ENCODE results near the gene MED13L.

MED13L gene

DNA sequence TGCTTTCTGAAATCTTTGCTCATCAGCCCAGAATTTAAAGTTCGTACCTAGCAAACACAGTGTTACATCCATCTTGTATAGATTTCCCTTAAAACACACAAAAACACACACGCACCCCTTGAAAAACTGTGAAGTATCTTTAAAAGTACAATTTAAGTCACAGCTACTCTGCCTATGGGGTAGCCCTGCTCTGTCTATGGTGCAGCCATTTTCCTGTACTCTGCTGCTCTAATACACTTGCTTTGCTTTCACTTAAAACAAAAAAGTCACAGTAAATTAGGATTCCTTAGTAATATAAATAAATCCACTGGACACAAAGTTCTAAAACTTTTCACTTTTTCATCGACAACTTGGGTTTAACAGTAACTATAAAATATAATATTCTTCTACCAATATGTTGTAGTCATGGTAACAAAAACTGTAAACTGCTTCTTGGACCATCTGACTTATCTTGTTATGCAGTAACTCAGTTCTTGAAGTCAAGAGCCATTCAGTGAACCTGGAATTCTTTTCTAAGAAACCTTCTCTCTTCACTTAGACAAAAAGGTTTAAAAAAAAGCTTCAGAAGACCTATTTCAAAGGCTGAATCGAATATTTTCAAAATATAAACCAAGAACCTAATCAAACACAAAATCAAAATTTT is 63.5 kb downstream of the MED13L start:
- DNase-seq: no peak

DNA sequence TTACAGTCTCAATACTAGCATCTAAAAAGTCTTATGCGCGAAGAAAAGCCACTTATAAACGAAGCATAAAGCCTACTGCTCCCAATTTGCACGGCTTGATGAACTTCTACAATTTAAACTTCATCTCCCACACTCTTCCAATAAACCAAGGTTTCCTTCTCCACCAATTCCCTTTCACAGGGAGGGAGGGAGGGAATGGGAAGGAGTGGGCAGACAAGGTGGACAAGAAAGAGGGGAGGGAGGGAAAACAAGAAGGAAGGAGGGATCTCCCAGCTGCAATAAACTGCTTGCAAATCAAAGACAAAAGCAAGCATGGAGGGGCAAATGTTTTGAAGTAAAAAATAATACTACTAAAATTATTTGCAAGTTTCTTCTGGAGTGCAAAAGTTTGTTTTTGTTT is 64.5 kb downstream of the MED13L start:
- no peak for DNase-seq

DNA sequence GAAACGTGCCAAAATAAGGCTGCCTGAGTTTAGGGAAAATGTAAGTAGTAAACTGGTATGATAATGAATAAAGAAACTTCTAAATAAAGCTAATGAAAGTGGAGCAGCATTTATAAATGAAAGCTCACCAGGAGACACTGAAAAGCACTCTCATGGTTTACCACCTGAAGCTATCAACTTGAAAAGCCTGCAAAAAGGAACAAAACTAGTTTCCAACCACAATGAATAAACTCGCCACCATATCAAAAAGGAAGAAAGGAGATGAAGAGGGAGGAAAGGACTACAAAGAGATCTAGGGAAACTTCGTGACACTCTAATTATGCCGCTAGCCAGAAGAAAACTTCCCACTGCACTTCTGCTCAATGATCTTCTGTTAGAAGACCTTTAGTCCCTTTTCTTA is 66.7 kb downstream of the MED13L start:
- no peak for DNase-seq

DNA sequence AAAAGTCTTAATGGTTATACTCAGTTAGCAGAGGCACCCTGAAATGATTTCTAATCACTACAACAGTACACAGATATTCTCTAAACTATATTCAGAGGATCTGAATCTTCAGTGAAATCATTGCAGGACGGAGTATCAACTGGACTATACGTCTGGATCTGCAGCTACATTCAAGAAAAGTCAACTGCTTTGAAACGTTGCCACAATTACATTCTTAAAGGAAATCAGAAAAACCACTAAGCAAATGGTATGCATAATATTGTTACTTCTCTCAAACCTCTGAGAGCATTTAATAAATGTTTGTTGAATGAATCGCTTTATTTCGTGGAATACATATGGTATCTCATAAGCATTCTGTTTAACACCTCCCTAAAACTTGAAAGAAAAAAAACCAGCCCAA is 67.4 kb downstream of the MED13L start:
- DNase-seq: no peak

DNA sequence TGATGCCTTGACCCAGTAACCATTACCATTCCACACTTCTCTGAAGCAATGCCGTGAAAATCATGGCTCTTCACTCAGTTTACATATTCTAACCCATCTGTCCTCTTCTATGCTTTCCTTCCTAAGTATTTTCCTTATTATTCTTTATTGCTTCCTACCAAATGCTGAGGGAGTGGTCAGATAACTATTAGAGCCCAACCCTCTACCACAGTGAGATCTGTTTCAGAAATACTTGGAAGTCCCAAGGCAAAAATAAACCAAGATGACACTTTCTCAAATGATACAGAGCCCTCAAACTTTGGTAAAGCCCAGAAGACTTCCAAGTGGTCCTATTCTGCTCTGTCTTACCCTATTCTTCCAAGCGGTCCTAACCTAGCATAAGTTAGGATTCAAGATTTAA is 68.0 kb downstream of the MED13L start:
- no peak for DNase-seq

DNA sequence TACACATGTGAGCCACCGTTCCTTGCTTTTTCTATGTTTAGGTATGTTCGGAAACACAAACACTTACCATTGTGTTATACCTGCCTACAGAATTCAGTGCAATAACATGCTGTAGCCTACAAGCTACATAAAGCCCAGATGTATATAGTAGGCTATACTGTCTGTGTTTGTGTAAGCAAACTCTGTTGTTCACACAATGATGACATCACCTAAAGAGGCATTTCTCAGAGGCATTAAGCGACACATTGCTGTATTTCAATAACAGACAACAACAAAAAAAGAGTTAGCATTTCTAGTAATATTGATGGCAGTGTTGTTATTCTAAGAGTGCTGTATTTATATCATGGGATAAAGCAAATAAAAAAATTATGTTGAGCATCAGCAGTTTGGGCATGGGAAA is 70.2 kb downstream of the MED13L start:
- no peak for DNase-seq

DNA sequence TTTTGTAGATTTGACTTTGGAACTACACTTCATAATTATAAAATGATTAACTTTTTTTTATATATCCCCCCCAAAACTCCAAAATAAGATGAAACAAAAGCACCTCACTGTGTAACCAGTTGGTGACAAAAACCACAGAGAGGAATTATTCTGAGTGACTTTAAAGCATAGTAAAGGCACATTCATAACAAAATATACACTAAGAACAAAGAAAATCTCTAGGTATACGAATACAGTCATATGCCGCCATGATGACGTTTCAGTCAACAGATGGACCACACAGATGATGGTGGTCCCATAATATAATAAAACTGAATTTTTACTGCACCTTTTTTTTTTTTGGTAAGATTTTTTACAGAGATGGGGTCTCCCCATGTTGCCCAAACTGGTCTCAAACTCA is 70.7 kb downstream of the MED13L start:
- DNase-seq: no peak

DNA sequence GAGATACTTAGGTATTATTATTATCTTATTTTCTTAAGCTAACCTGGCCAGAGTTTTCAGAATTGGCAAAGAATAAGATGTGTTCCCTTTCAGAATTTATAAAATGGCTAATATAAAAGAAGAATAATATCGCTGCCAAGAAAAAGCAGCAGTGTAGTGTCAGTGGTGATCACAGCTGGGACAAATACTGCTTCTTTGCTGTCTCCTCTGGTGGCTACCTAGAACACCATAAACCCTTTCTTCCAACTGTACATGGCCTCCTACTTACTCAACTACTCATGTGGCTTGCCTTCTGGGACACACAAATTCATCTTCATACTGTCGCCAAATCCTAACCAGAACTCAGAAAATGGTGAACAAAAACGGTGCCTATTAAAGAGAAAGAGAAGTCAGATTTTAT is 72.7 kb downstream of the MED13L start:
- no peak for DNase-seq

DNA sequence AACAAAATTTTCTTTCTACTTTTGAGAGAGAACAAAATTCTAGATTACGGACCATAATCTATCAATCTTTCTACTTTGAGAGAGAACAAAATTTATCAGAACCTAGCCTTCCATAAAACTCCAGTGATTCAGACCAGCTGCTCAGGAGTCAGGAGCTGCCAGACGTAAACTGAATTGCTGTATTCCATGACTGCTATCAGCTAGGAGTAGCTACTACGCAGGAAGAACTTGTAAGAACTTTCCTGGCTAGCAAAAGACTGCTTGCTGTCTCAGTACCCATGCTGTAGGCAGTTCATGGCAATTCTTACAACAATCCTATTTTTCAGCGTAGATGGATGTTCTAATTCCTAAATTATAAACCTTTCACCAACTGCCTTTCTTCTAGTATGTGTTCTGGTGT is 73.3 kb downstream of the MED13L start:
- DNase-seq: no peak

DNA sequence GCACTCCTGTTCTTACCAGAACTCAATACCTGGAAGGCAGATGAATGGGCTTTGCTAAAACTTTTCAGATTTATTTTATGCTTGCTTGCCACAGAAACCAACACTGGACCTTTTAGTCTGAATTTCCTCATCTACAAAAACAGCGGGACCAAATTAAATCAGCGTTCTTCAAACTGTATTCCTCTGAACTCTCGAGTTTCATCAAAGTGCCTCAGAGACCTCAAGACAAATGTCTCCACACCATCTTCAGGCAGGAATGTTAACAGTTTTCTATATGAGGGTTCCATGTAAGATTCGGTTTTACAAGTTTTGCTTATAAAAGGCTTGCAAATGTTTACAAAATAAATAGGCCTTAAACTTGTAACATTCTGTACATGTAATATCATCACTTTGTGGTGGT is 74.6 kb downstream of the MED13L start:
- no peak for DNase-seq

DNA sequence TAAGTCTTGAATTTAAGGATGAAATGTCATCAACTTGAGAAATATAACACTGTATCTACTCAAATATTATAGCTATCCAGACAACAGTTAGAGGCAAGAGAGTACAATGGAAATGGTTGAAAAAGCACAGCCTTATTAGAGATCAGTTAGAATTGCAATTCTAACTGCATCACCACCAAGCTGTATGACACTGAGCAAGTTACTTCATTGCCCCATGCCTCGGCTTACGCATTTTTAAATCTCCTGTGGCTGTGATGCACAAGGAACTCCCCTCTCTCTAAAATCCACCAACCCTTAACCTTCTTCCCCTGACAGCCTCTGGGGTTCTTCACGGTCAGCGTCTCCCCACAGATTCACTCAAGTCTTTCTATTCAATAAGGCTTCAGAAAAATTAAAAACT is 75.1 kb downstream of the MED13L start:
- DNase-seq: peak in 4 of 51 donors; percentile 0 to 9 (median 2)

DNA sequence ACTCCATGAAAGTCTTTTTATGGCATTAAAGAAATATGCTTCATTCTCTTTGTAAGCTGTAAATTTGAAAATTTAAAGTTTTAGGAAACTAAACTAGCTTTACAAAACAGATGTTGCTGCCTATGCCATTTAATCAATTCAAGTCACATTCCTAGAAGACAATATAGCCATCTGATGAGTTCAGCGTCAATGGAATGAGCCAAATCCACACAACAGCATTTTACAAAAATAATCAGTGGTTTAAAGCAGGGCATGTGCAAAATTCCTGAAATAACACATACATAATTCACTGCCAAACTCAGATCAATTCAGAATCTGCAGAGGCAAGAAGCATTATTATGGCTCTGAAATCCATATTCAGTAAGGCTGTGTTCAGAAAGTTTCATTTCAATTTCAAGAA is 75.6 kb downstream of the MED13L start:
- DNase-seq: no peak

DNA sequence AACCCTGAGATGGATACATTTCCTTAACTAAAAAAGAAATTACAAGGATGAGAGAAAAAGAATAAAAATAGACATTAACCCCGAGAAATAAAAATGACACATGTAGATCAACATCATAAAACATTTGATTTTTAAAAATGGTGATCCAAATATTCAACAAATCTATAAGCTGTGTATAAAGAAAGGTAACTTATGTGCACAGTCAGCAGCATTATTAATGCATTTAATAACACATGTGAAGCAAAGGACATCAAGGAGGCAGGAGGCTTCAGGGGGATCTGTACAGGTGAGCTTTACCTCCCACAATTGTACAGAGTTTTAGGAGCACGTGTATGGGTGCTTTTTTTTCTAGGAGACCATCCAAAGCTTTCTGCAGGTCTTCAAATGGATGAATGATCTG is 76.1 kb downstream of the MED13L start:
- no peak for DNase-seq

DNA sequence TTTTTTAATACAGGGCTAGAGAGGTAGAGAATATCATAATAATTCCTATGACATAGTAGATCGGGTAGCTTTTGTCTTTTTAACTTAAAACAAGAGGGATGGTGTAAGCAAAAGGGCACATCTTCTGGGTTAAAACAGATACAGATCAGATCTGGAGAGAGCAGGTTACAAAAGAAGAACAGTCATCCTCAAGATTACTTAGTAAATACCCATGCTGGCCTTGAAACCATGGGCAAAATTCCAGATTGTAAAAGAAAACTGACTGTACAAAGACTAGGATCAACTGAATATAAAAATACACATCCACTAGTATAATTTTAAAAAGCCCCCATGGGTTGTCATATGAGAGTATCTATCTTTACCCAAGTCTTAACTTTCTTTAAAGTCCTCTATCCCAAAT is 76.7 kb downstream of the MED13L start:
- no peak for DNase-seq

DNA sequence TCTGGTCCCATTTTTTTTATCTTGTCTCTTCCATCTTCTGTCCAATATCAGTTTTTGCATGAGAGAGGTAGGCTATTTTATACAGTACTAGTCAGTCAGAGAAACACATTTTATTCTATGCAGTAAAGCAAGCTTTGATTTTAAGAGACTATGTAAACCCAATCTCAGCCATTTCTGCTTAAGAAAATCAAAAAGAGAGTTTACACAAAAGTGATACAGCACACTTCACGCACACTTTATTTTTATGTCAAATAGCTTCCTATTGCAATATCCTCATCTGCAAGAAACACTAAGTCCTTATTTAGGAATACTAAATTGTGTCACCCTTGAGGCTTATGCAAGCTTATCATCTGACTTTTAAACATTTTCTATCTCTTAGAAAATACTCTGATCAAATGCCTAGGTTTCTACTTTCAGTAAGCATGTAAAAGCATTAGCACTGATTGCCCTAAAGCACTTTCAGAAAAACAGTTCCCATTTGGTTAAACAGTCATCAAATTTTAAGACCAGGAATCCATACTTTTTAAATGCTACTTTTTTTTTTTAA is 78.3 kb downstream of the MED13L start:
- no peak for DNase-seq

DNA sequence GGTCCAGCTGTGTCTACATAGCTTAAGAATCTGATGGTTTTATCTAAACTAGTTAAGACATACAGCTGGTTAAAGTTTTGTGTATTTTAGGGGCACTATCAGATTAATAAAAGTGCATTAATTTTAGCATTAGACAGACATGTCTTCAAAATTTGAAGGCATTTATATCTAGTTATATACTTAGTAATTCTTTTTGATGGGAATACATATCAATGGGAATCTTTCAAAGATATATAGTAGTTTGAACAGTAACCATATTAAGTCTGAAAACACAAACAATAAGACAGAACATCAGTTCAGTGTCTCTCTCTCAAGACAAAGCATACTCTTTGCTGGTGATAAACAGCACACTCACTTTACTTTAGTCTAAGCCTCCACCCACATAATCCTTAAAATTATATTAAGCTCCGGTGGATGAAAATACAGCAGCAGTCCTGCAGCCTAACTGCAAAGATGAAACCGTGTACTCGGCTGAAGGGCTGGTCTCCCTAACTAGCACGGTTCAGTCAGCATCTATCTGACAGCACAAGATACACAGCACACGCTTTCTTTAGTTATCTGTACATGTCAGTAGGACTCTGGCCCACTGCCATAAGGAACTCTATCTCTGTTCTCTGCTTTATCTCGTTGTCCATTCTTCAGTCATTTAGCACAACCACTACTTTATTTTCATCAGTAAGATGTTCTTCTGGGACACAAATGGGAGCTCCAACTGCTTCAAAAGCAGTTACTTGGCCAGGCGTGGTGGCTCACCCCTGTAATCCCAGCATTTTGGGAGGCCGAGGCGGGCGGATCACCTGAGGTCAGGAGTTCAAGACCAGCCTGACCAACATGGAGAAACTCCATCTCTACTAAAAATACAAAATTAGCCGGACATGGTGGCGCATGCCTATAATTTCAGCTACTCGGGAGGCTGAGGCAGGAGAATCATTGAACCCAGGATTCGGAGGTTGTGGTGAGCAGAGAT is 80.5 kb downstream of the MED13L start:
- no peak for DNase-seq

DNA sequence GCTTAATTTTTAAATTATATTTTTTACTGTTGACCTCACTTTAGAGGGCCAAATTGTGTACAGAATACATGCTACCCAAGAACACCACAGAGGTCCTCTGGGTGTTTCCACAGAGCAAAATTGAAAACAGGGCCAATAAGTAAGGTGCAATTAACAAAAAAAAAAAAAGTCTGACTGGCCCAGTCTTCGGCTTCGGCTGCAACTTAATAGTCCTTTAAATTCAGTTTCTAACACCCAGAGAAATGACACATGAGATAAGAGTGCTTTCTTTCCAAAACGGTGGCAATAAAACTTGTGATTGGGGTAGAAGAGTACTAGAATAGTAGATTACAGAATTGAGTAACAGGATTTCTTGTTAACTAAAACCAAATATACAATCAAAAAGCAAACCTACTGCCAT is 81.3 kb downstream of the MED13L start:
- DNase-seq: no peak

DNA sequence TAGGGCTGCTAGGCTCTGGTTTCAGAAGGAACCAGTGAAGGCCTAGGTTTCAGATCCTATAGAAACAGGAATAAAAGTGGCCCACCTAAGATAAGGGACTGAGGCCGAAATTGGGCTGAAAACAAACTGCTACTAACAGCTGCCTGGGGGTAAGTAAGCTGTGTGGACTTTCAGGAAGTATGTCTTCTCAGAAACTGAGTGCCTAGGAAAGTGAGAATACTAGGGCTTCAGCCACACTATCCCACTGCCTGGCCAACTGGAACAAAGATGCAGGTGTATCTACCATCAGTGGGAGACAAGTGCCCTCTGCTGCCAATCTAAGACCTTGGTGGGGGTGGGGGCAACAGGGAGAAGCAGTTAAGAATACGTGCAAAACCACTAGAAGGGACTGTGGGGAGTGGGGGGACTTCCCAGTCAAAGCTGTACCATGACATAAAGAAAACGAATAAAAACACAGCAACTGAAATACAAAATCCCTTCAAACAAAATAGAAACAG is 82.5 kb downstream of the MED13L start:
- DNase-seq: no peak

DNA sequence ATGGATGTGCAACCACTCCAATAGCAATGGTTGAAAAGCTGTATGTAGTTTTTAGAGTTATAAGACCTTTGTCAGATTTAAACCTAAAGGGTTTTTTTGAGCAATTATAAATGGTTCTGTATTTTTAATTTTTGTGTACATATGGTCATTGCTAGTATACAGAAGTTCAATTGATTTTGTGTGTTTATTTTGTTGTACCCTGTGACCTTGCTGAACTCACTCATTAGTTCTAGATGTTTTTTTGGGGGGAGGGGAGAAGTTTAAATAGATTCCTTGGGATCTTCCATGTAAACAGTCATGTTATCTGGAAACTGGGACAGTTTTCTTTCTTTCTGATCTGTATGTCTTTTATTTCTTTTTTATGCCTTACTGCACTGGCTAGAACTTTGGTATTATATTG is 87.8 kb downstream of the MED13L start:
- DNase-seq: no peak

DNA sequence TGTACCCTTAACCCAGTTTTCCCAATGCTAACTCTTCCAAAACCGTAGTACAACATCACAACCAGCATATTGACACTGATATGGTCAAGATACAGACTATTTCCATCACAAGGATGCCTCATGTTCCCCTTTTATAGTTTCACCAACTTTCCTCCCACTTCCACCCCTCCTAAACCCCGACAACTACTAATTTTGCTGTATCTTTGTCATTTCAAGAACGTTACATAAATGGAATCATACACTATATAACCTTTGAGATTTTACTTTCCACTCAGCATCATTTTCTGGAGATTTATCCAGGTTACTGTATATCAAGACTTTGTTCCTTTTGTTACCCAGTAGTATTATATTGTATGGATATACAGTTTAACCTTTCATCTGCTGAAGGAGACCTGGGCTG is 88.9 kb downstream of the MED13L start:
- no peak for DNase-seq

DNA sequence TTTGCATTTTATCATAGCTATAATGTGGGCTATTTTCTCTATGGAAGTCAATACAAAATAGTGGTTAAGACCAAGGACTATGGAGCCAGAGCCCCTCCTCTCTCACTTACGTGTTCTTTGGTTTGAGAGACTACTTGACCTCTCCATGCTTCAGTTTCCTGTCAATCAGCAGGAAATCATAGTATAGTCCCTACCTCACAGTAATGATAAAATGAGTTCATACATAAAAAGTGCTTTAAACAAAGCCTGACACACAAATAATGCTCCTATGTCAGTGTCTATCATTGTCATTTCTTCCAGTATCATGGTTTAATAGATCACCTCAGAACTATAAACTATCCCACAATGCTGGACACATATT is 90.4 kb downstream of the MED13L start:
- no peak for DNase-seq

DNA sequence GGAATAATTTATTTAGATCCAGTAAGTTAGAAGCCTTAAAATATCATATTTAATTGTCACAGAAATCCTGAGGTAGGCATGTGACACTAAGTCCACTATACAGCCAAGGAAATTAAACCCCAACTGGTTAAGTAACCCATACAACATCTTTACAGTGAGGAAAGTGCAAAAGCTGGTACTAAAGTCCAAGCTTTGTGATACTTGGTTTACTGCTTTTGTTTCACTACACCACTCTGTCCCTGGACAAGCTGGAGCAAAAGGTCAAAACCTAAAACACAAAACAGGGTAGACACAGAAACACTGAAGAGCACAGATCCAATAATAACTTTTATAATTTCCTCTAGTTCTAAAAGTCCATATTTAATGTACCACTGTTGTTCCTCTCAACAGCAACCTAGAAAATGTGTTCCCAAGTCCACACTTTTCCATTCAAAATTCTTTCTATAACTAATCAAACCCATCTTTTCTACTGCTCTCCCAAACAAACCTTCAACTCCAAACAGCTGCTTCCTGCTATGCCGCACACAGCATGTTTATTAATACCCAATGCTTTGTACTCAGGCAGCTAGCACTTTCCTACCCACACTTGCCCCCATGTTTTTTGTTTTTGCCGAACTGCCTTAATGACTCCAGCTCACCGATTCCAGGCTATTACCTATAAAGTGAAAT is 90.9 kb downstream of the MED13L start:
- DNase-seq: no peak

Measured in hypothalamus (tissue), 51 donors.